HG03439 (cell line): ENCODE results near the gene CAPN3.

ENCODE experiments used
- ATAC-seq: cut with Tn5 transposase; IDR thresholded peaks from one replicate; pipeline ENCODE4 v1.9.1; 2021; ENCODE audit warnings: mild to moderate bottlenecking, moderate library complexity; ENCODE audit not compliant: unreplicated experiment

Gene CAPN3

GRCh38 chr15:42449770-42450424 is 90.6 kb downstream of the CAPN3 start:
- no peak for ATAC-seq

- no peak for ATAC-seq
Observed at GRCh38 chr15:42450425-42450790, 91.1 kb downstream of the CAPN3 start.

GRCh38 chr15:42453826-42454225 is 94.5 kb downstream of the CAPN3 start:
- no peak for ATAC-seq

GRCh38 chr15:42456531-42456930 is 97.2 kb downstream of the CAPN3 start:
- ATAC-seq, result no peak

GRCh38 chr15:42456971-42457370 is 97.7 kb downstream of the CAPN3 start:
- ATAC-seq, result no peak

- ATAC-seq, result peak; percentile 78
Observed at GRCh38 chr15:42457445-42458442, 98.4 kb downstream of the CAPN3 start.

GRCh38 chr15:42461261-42461660 is 102.0 kb downstream of the CAPN3 start:
- ATAC-seq, result no peak
